GM19193 (cell line): ENCODE data around the gene TSPAN3.

Source experiments
- POLR2A ChIP-seq: IDR thresholded peaks from 4 replicates; pipeline ENCODE4 v1.6.1; 2011; ENCODE audit not compliant: insufficient read depth, insufficient read length; ENCODE audit errors: extremely low read depth

TSPAN3 gene

GRCh38 chr15:77046704-77047412, 24.1 kb downstream of the TSPAN3 start:
- no peak for TF ChIP-seq POLR2A

DNA sequence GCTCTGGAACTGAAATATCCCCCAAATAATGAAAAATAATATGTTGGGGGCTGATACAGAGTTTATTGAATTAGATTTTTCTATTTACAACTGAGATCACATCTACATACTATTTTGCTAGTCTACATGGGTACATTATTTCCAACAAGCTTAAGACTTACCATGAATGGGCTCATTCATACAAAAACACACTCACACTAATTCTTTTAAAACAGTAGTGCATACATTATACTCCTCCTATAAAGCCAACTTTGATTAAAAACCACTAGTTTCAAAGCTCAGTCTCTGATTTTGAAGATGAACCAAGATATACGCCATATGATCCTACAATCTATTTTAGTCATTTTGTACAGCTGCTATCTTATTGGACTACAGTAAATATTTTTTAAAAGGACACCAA, 24.9 kb downstream of the TSPAN3 start:
- TF ChIP-seq POLR2A: no peak

DNA sequence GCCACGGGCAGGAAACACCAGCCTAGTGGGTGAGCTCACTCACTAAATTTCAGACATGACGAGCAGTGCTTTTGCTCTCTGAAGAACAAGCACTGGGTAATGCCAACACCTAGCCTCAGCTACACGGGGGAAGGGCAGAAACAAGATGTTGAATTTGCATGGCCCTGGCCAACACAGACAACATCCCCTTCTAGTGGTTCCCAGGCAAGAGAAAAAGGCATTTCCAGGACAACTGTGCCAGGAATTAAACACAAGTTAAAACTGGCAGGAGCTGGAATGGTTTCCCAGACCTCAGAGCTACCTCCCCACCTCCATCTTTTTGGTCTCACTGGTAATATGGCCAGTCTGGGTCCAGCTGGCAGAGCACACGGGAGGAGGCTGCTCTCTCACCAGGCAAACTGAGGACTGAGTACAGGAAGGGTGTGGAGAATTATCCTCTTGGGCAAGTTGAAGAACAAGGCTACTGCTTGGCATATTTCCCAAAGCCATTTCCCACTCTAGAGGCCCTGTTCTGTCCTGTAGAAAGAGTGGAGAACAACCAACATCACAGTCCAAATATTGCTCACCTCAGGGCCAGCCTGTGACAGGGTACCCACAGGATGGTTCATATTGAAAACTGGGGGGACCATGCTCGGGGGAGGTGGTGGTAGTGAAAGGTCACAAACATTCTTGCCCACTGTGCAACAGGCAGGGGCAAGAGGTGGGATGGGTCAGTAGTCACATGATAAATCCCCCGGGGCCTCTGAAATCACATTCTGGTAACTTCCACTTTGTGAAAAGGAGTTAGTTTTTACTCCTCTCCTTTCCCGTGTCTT, 26.5 kb downstream of the TSPAN3 start:
- no peak for TF ChIP-seq POLR2A

GRCh38 chr15:77042955-77043920, 27.7 kb downstream of the TSPAN3 start:
- TF ChIP-seq POLR2A: no peak

- no peak for TF ChIP-seq POLR2A
Measured at GRCh38 chr15:77042245-77042919, 28.5 kb downstream of the TSPAN3 start.

- TF ChIP-seq POLR2A: no peak
Measured at GRCh38 chr15:77040673-77041072, 30.2 kb downstream of the TSPAN3 start.

- no peak for TF ChIP-seq POLR2A
Measured at GRCh38 chr15:77039848-77040247, 31.1 kb downstream of the TSPAN3 start.

GRCh38 chr15:77039217-77039533, 31.7 kb downstream of the TSPAN3 start:
- TF ChIP-seq POLR2A: no peak

- no peak for TF ChIP-seq POLR2A
Measured at GRCh38 chr15:77038312-77039216, 32.3 kb downstream of the TSPAN3 start.

- no peak for TF ChIP-seq POLR2A
Measured at GRCh38 chr15:77037388-77038209, 33.3 kb downstream of the TSPAN3 start.

GRCh38 chr15:77036537-77037387, 34.1 kb downstream of the TSPAN3 start:
- TF ChIP-seq POLR2A: peak; percentile 17

DNA sequence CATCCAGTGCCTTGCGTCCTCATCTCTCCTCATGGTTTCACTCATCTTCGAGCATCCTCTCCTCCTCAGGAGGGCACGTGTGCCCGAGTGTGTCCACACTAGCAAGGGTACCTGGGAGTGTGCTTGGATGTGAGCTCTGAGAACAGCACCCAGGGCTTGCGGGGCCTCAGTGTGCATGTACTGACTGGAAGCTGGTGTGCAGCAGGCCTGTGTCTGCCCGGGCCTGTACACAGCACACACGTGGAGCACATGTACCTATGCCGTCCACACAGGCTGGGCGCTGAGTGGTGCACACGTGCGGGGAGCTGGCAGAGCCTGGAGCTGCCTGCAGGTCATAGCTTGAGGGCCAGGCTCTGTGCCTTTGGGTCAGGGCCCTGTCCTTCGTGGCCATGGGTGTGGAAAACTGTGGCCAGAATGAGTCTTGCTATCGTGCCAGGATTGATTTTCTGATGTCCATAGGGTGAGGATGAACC, 34.9 kb downstream of the TSPAN3 start:
- TF ChIP-seq POLR2A: no peak
